Hematopoietic multipotent progenitor cell treated with erythropoietin and hydrocortisone succinate and interleukin-3 and kit ligand, for 6 days (in vitro differentiated cells): ENCODE measurements around the gene PLP1.
"Not testable (repeated sequence)": the region's sequence is repeated elsewhere in the genome, so short reads cannot be mapped to it uniquely, and the experiment has no call there.

Source experiments
- DNase-seq: peaks from one replicate; pipeline ENCODE4 v3.0.0-alpha.2; 2015

PLP1 gene

GRCh38 chrX:103781062-103781402, 4.4 kb downstream of the PLP1 start:
- no peak for DNase-seq

GRCh38 chrX:103781706-103782105, 5.1 kb downstream of the PLP1 start:
- no peak for DNase-seq

GRCh38 chrX:103782640-103783039, 6.0 kb downstream of the PLP1 start:
- no peak for DNase-seq

- DNase-seq, result no peak
Measured at GRCh38 chrX:103783196-103783595, 6.6 kb downstream of the PLP1 start.

- DNase-seq, result no peak
Measured at GRCh38 chrX:103783971-103784370, 7.3 kb downstream of the PLP1 start.

- DNase-seq, result no peak
Measured at GRCh38 chrX:103789004-103789403, 12.4 kb downstream of the PLP1 start.

- DNase-seq, result no peak
Measured at GRCh38 chrX:103791228-103791627, 14.6 kb downstream of the PLP1 start.

- no peak for DNase-seq
Measured at GRCh38 chrX:103791826-103792485, 15.3 kb downstream of the PLP1 start.

- DNase-seq, result no peak
Measured at GRCh38 chrX:103792916-103793544, 16.4 kb downstream of the PLP1 start.

GRCh38 chrX:103793545-103793940, 16.9 kb downstream of the PLP1 start:
- no peak for DNase-seq

- DNase-seq, result no peak
Measured at GRCh38 chrX:103794119-103794518, 17.5 kb downstream of the PLP1 start.

- DNase-seq, result no peak
Measured at GRCh38 chrX:103797691-103798090, 21.1 kb downstream of the PLP1 start.

GRCh38 chrX:103800318-103800717, 23.7 kb downstream of the PLP1 start:
- no peak for DNase-seq

GRCh38 chrX:103805860-103806259, 29.2 kb downstream of the PLP1 start:
- no peak for DNase-seq

- no peak for DNase-seq
Measured at GRCh38 chrX:103806862-103807474, 30.3 kb downstream of the PLP1 start.

GRCh38 chrX:103811858-103812257, 35.2 kb downstream of the PLP1 start:
- no peak for DNase-seq

- DNase-seq, result not testable (repeated sequence)
Measured at GRCh38 chrX:103817101-103817500, 40.5 kb downstream of the PLP1 start.

GRCh38 chrX:103817502-103817901, 40.9 kb downstream of the PLP1 start:
- DNase-seq, result peak; percentile 69

GRCh38 chrX:103818842-103819619, 42.4 kb downstream of the PLP1 start:
- no peak for DNase-seq

GRCh38 chrX:103820802-103821201, 44.2 kb downstream of the PLP1 start:
- DNase-seq, result not testable (repeated sequence)

GRCh38 chrX:103823591-103823990, 47.0 kb downstream of the PLP1 start:
- DNase-seq, result no peak

- no peak for DNase-seq
Measured at GRCh38 chrX:103825881-103826280, 49.2 kb downstream of the PLP1 start.

- DNase-seq, result no peak
Measured at GRCh38 chrX:103828529-103828928, 51.9 kb downstream of the PLP1 start.

- DNase-seq, result no peak
Measured at GRCh38 chrX:103830848-103831247, 54.2 kb downstream of the PLP1 start.
